Stimulated activated effector memory CD8-positive, alpha-beta T cell treated with anti-CD3 and anti-CD28 coated beads, Interleukin-12 subunit alpha, Interleukin-12 subunit beta, amount 100 ng/mL, for 72 hours (primary cell): ENCODE data around the gene CDK5R1.
A peak's percentile ranks its signal among the peaks of the same experiment; 100 is the strongest.

Experiments used
- ATAC-seq: fragments of 150-1000 bp; cut with Tn5 transposase; 2 replicates; pipeline ENCODE4 v1.10.0; 2021
- DNase-seq, 2 donors: peaks; one replicate each; pipeline ENCODE4 v3.0.0; 2021 to 2022; ENCODE audit warnings: low spot score in 2 of 2
- H3K27ac Mint-ChIP-seq: one replicate; pipeline ENCODE4 v1.8.0; 2022; ENCODE audit warnings: mild to moderate bottlenecking, mixed read lengths
- H3K36me3 Mint-ChIP-seq: one replicate; pipeline ENCODE4 v1.8.0; 2022; ENCODE audit warnings: mild to moderate bottlenecking, mixed read lengths
- H3K4me1 Mint-ChIP-seq: one replicate; pipeline ENCODE4 v1.8.0; 2022; ENCODE audit warnings: mixed read lengths
- H3K4me3 Mint-ChIP-seq: one replicate; pipeline ENCODE4 v1.8.0; 2022; ENCODE audit warnings: mild to moderate bottlenecking, mixed read lengths
- H3K9me3 Mint-ChIP-seq: one replicate; pipeline ENCODE4 v1.8.0; 2022; ENCODE audit warnings: mixed read lengths

The CDK5R1 gene

GRCh38 chr17:32484628-32485027 lies 2.2 kb upstream of the CDK5R1 start:
- peaks cover 62% of the 10 kb centered on the region for H3K36me3 Mint-ChIP-seq
- ATAC-seq, result no peak
- peaks cover 30% of the 10 kb centered on the region for H3K4me1 Mint-ChIP-seq
- H3K9me3 Mint-ChIP-seq, result no peaks in the 10 kb centered on the region
- peak overlapping the region; percentile 67 for H3K27ac Mint-ChIP-seq
- DNase-seq, result no peak
- H3K4me3 Mint-ChIP-seq, result no peak overlapping the region

- peak overlapping the region; percentile 61 for H3K4me3 Mint-ChIP-seq
- ATAC-seq, result no peak
- peaks cover 34% of the 10 kb centered on the region for H3K4me1 Mint-ChIP-seq
- peak overlapping the region; percentile 64 for H3K27ac Mint-ChIP-seq
- H3K9me3 Mint-ChIP-seq, result no peaks in the 10 kb centered on the region
- DNase-seq, result no peak
- H3K36me3 Mint-ChIP-seq, result peaks cover 61% of the 10 kb centered on the region
Observed at GRCh38 chr17:32485261-32486110, 1.3 kb upstream of the CDK5R1 start.

- H3K4me3 Mint-ChIP-seq, result peak overlapping the region; percentile 61
- peak; percentile 82 for ATAC-seq
- peak overlapping the region; percentile 64 for H3K27ac Mint-ChIP-seq
- H3K4me1 Mint-ChIP-seq, result peaks cover 34% of the 10 kb centered on the region
- peak in 1 of 2 donors; percentile 49 for DNase-seq
- no peaks in the 10 kb centered on the region for H3K9me3 Mint-ChIP-seq
- H3K36me3 Mint-ChIP-seq, result peaks cover 54% of the 10 kb centered on the region
Observed at GRCh38 chr17:32486111-32486700, 587 bp upstream of the CDK5R1 start.

- ATAC-seq, result peak; percentile 53
- Mint-ChIP-seq H3K4me1 (peaks cover 45% of the 10 kb centered on the region), H3K27ac (no peak overlapping the region)
Observed at GRCh38 chr17:32487473-32488176, 832 bp downstream of the CDK5R1 start.

DNA sequence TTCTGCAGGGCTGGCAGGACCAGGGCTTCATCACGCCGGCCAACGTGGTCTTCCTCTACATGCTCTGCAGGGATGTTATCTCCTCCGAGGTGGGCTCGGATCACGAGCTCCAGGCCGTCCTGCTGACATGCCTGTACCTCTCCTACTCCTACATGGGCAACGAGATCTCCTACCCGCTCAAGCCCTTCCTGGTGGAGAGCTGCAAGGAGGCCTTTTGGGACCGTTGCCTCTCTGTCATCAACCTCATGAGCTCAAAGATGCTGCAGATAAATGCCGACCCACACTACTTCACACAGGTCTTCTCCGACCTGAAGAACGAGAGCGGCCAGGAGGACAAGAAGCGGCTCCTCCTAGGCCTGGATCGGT lies 1.4 kb downstream of the CDK5R1 start:
- Mint-ChIP-seq H3K4me1 (peaks cover 51% of the 10 kb centered on the region), H3K27ac (no peak overlapping the region), H3K4me3 (peak overlapping the region; percentile 74), H3K36me3 (peaks cover 43% of the 10 kb centered on the region), H3K9me3 (no peaks in the 10 kb centered on the region)
- DNase-seq (no peak), ATAC-seq (no peak)

More at GRCh38 chr17:32487473-32488176, 832 bp downstream of the CDK5R1 start:
- Mint-ChIP-seq H3K9me3 (no peaks in the 10 kb centered on the region), H3K36me3 (peaks cover 46% of the 10 kb centered on the region), H3K4me3 (peak overlapping the region; percentile 74)
- peak in 1 of 2 donors; percentile 70 for DNase-seq

DNA sequence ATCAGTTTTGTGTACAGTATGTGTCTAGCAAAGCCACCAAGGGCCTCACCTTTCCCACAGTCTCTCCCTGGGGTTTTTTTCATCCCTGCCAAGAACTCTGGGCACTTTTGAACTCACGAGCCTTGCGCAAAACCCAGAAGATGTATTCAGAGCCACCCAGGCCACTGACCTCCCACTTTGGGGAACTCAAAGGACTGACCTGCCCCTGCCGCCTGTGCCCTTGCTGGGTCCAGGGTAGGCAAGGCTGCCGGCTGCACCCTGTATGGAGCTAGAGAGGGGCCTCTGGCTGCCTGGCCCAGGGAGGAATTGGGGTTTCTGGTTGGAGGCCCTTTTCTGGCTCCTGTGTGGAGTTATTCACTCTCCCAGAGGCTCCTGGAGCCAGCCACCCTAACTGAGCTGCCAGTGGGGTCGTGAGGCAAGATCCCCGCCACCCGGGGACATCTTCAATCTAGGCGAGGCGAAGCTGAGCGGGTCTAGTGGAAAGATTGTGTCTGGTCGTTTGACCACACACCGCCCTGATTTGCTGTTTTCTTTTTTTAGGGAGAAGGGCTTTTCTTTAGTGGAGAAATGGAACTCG lies 1.9 kb downstream of the CDK5R1 start:
- DNase-seq, result no peak
- Mint-ChIP-seq H3K9me3 (no peaks in the 10 kb centered on the region), H3K27ac (no peak overlapping the region), H3K4me3 (peak overlapping the region; percentile 74), H3K36me3 (peaks cover 37% of the 10 kb centered on the region), H3K4me1 (peaks cover 52% of the 10 kb centered on the region)
- ATAC-seq, result no peak

DNA sequence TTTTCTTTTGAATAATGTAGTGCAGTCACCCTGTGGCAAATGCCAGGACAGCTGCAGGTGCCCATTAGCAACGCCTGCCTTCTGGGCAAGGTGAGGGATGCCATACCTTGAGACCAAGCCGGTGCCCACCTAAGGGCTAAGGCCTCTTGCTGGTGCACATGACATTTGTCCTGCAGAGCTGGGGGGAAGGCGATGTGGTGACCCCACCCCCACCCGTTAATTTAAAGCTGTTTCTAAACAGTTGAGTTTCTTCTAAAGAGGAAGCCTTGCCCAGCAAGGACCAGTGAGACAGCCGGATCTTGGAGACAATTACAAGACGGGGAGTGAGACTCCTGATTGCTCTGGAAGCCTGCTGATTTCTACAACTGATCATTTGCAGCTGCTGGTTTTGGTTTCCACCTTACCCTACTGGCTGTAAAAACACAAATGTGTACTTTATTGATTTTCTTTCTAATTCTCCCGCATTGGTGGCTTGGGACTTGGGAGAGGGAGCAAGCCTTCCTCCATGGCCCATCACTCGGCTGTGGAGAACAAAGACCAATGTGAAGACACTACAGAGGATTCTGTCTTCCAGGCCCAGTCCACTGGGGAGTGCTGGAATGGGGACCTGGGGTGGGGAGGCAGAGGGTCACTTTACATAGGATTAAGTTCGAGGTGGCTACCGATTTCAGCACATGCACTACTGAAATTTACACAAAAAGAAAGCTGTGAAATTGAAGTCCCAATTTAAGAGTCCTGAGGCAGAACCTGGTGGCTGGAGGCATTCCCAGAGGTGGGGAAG lies 2.7 kb downstream of the CDK5R1 start:
- peaks cover 37% of the 10 kb centered on the region for H3K36me3 Mint-ChIP-seq
- H3K4me3 Mint-ChIP-seq, result peak overlapping the region; percentile 74
- no peak for DNase-seq
- H3K4me1 Mint-ChIP-seq, result peaks cover 46% of the 10 kb centered on the region
- no peak for ATAC-seq
- H3K27ac Mint-ChIP-seq, result no peak overlapping the region
- no peaks in the 10 kb centered on the region for H3K9me3 Mint-ChIP-seq

- Mint-ChIP-seq H3K4me1 (peaks cover 46% of the 10 kb centered on the region), H3K36me3 (peaks cover 37% of the 10 kb centered on the region), H3K27ac (no peak overlapping the region), H3K9me3 (no peaks in the 10 kb centered on the region), H3K4me3 (peak overlapping the region; percentile 74)
- DNase-seq, result no peak
- no peak for ATAC-seq
Observed at GRCh38 chr17:32490101-32490482, 3.3 kb downstream of the CDK5R1 start.

DNA sequence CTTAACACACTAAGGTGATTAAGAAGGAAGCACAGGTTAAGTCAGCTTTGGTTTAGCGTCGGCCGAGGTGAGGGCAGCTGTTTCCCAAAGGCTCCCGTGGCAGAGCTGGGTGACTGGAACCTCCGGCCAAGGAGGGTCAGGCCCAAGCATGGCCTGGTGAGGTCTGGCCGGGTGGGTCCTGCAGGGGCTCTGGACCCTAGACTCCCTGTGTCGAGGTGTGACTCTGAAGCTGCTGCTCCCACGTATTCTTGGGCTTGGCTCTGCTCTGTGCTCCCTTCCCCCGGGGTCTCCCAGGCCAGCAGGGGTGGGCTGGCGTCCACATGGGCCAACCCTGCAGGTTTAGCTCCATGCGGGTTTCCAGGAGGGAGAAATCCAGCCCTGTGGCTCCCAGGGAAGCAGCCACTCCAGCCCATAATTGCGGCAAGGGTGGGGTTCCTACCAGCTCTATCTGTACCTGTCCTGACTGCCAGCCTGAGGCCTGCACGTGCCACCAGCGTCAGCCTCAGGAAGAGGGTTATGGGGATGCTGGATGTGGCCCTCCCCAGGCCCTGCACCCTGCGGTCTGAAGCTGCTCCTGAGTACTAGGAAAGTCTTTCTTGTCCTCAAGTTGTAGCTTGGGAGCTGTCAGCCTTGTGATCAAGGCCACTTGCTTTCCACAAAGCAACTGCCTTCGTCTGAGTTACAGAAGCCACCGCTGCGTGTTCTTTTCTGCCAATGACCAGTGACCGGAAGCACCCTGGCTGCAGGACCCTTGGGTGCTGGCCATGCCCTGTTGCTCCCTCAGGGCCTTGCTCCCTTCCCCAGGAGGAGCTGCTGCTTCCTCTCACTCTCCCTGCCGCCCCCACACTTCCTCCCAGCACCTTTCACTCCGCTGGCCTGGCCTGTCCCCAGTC lies 4.8 kb downstream of the CDK5R1 start:
- H3K4me3 Mint-ChIP-seq, result peak overlapping the region; percentile 12
- no peak overlapping the region for H3K27ac Mint-ChIP-seq
- no peak for ATAC-seq
- no peak for DNase-seq
- peaks cover 37% of the 10 kb centered on the region for H3K36me3 Mint-ChIP-seq
- H3K9me3 Mint-ChIP-seq, result no peaks in the 10 kb centered on the region
- peaks cover 46% of the 10 kb centered on the region for H3K4me1 Mint-ChIP-seq

- peak overlapping the region; percentile 12 for H3K4me3 Mint-ChIP-seq
- no peaks in the 10 kb centered on the region for H3K9me3 Mint-ChIP-seq
- H3K4me1 Mint-ChIP-seq, result peaks cover 46% of the 10 kb centered on the region
- peaks cover 37% of the 10 kb centered on the region for H3K36me3 Mint-ChIP-seq
- DNase-seq, result no peak
- H3K27ac Mint-ChIP-seq, result peak overlapping the region; percentile 52
- no peak for ATAC-seq
Observed at GRCh38 chr17:32492264-32492589, 5.4 kb downstream of the CDK5R1 start.

GRCh38 chr17:32492648-32493289 lies 6.0 kb downstream of the CDK5R1 start:
- H3K27ac Mint-ChIP-seq, result peak overlapping the region; percentile 52
- peaks cover 41% of the 10 kb centered on the region for H3K4me1 Mint-ChIP-seq
- H3K4me3 Mint-ChIP-seq, result peak overlapping the region; percentile 12
- no peak for ATAC-seq
- DNase-seq, result no peak
- peaks cover 33% of the 10 kb centered on the region for H3K36me3 Mint-ChIP-seq
- H3K9me3 Mint-ChIP-seq, result no peaks in the 10 kb centered on the region

- Mint-ChIP-seq H3K4me1 (peaks cover 33% of the 10 kb centered on the region), H3K36me3 (peaks cover 24% of the 10 kb centered on the region), H3K4me3 (no peak overlapping the region), H3K27ac (no peak overlapping the region), H3K9me3 (no peaks in the 10 kb centered on the region)
- DNase-seq, result no peak
- ATAC-seq, result no peak
Observed at GRCh38 chr17:32493571-32493970, 6.8 kb downstream of the CDK5R1 start.

- no peaks in the 10 kb centered on the region for H3K9me3 Mint-ChIP-seq
- no peak overlapping the region for H3K27ac Mint-ChIP-seq
- no peak overlapping the region for H3K4me3 Mint-ChIP-seq
- ATAC-seq (no peak), DNase-seq (no peak)
- H3K36me3 Mint-ChIP-seq, result peaks cover 20% of the 10 kb centered on the region
- H3K4me1 Mint-ChIP-seq, result peaks cover 28% of the 10 kb centered on the region
Observed at GRCh38 chr17:32493976-32494513, 7.3 kb downstream of the CDK5R1 start.
